C4-2B (cell line): ENCODE data around the gene EVI5.

Experiments
- H3K27ac ChIP-seq: fragments of 450-650 bp; 2 replicates; pipeline ENCODE4 v1.5.1; 2017
- CTCF ChIP-seq: fragments of 450-650 bp; conservative IDR thresholded peaks from 2 replicates; pipeline ENCODE4 v1.5.1; 2017; ENCODE audit warnings: mild to moderate bottlenecking
- ZFX ChIP-seq: fragments of 450-650 bp; IDR thresholded peaks from 2 replicates; pipeline ENCODE4 v1.6.1; 2017

EVI5 gene

DNA sequence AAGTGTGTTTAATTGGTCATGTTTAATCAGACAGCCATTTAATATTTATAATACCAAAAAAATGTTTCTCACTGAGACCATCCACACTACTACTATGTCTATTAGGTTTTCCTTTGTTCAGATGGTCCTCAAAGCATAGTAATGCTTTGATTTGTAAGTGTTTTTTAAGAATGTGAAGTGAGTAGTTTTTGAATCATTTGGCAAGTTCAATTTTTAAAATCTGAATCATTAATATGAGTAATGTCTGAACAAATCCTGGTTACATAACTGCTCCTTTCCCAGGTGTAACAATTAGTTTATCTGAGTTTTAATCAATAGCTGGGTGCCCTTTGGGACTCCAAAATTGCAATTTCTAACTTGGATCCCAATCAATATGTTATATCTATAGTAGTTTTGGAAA lies 23.5 kb upstream of the EVI5 start:
- TF ChIP-seq CTCF (no peak), ZFX (no peak)
- no peak overlapping the region for H3K27ac ChIP-seq

- TF ChIP-seq ZFX (no peak), CTCF (no peak)
- peak overlapping the region; percentile 57; the same call in 1 of the 2 replicates for H3K27ac ChIP-seq
Measured at GRCh38 chr1:92805216-92805615, 20.3 kb upstream of the EVI5 start.

DNA sequence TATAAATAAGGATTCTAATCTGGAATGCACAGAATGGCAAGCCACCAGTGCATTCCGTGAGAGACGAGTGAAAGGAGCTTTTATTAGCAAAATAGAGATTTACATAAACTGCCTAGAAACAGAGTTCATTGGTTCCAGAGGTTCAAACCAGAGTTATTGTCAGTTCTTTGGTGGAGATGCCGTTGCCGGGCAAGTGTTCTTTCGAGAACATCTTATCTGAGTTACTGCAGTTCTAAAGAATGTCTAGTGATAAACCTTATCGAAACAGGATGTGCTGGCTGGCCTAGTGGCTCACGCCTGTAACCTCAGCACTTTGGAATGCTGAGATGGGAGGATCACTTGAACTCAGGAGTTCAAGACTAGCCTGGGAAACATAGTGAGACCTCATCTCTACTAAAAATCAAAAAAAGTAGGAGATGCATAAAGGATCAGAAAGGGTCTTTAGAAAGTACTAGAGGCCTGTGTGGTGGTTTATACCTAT lies 19.9 kb upstream of the EVI5 start:
- no peak for TF ChIP-seq CTCF
- no peak for TF ChIP-seq ZFX
- H3K27ac ChIP-seq = peak overlapping the region; percentile 57; the same call in 1 of the 2 replicates

GRCh38 chr1:92803140-92803887 lies 18.4 kb upstream of the EVI5 start:
- H3K27ac ChIP-seq = no peak overlapping the region
- no peak for TF ChIP-seq CTCF
- no peak for TF ChIP-seq ZFX

DNA sequence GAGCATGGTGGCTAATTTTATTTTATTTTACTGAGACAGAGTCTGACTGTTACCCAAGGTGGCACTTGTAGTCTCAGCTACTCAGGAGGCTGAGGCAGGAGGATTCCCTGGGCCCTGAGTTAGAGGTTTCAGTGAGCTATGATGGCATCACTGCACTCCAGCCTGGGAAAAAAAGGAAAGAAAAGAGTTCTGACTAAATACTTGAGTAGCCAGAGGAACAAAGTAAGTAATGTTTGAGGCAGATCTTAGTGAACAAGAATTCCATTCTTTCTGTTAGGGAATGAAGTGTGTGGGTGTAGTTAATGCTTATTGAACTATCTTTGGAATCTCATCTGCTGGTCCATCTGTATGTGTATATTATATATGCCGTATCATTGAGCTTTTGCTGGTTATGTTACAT lies 13.1 kb upstream of the EVI5 start:
- no peak overlapping the region for H3K27ac ChIP-seq
- no peak for TF ChIP-seq ZFX
- no peak for TF ChIP-seq CTCF

- no peak overlapping the region for H3K27ac ChIP-seq
- TF ChIP-seq CTCF = no peak
- no peak for TF ChIP-seq ZFX
Measured at GRCh38 chr1:92797297-92797696, 12.4 kb upstream of the EVI5 start.

- TF ChIP-seq CTCF = no peak
- TF ChIP-seq ZFX = no peak
- no peak overlapping the region for H3K27ac ChIP-seq
Measured at GRCh38 chr1:92795166-92795565, 10.3 kb upstream of the EVI5 start.
